CD14-positive monocyte (primary cell): ENCODE results near the gene PWWP2B. TPM values are rescaled to one million over a fixed set of nuclear protein-coding genes. Genes with fewer than 3 reads are reported as not detected.

ENCODE experiments used
- DNase-seq, 3 donors: peaks; one replicate each; pipeline ENCODE4 v3.0.0-alpha.2; 2011 to 2022
- H2AFZ ChIP-seq: 2 replicates; pipeline ENCODE4 v1.6.0; 2012; ENCODE audit warnings: mild to moderate bottlenecking, low read depth, low read length, inconsistent platforms; ENCODE audit not compliant: insufficient read depth, poor library complexity, severe bottlenecking
- H3K27ac ChIP-seq, 2 donors: 1 replicate in 1 of 2; 2 replicates in 1 of 2; pipeline ENCODE4 v1.5.1; 2012 to 2013; ENCODE audit warnings: low read length in 2 of 2, control low read depth in 1 of 2, inconsistent platforms in 1 of 2, low read depth in 1 of 2, mild to moderate bottlenecking in 1 of 2
- H3K27me3 ChIP-seq, 2 donors: one replicate each; pipeline versions ENCODE4 v1.6.0 to v1.6.1; 2011 to 2013; ENCODE audit warnings: low read length in 2 of 2; ENCODE audit not compliant: control insufficient read depth in 2 of 2, insufficient read depth in 2 of 2
- H3K36me3 ChIP-seq, 2 donors: replicated peaks in 1 of 2; 1 replicate in 1 of 2; 2 replicates in 1 of 2; pipeline versions ENCODE4 v1.5.1 to v1.6.1; 2012 to 2013; ENCODE audit warnings: low read length in 2 of 2, control low read depth in 1 of 2, inconsistent platforms in 1 of 2, mild to moderate bottlenecking in 1 of 2; ENCODE audit not compliant: insufficient read depth in 2 of 2, control insufficient read depth in 1 of 2
- H3K4me1 ChIP-seq, 2 donors: 1 replicate in 1 of 2; 2 replicates in 1 of 2; pipeline versions ENCODE4 v1.5.1 to v1.6.1; 2012 to 2013; ENCODE audit warnings: low read length in 2 of 2, control low read depth in 1 of 2, inconsistent platforms in 1 of 2, mild to moderate bottlenecking in 1 of 2, moderate library complexity in 1 of 2; ENCODE audit not compliant: insufficient read depth in 2 of 2, control insufficient read depth in 1 of 2
- H3K4me2 ChIP-seq: replicated peaks from 2 replicates; pipeline ENCODE3; 2012; ENCODE audit warnings: low read length, moderate library complexity, mild to moderate bottlenecking; ENCODE audit not compliant: poor library complexity, severe bottlenecking; ENCODE audit errors: extremely low read depth
- H3K4me3 ChIP-seq, 3 experiments: fragments of 200-600 bp in 1 of 3; sonication (generic) in 1 of 3; replicated peaks in 1 of 3; 1 replicate in 2 of 3; 2 replicates in 1 of 3; pipeline ENCODE4 v1.5.1; 2011 to 2013; ENCODE audit warnings: low read length in 3 of 3, mild to moderate bottlenecking in 3 of 3, control low read depth in 2 of 3, low read depth in 2 of 3, inconsistent platforms in 1 of 3, moderate library complexity in 1 of 3
- H3K79me2 ChIP-seq: 2 replicates; pipeline ENCODE4 v1.6.0; 2012; ENCODE audit warnings: mild to moderate bottlenecking, control low read depth, inconsistent platforms, low read length, moderate library complexity; ENCODE audit not compliant: insufficient read depth
- H3K9ac ChIP-seq: 2 replicates; pipeline ENCODE4 v1.6.0; 2017; ENCODE audit warnings: low read length, mild to moderate bottlenecking; ENCODE audit not compliant: insufficient read depth, poor library complexity, severe bottlenecking
- H3K9me3 ChIP-seq, 2 donors: replicated peaks in 1 of 2; 1 replicate in 1 of 2; 2 replicates in 1 of 2; pipeline versions ENCODE4 v1.5.1 to v1.6.1; 2012 to 2013; ENCODE audit warnings: low read length in 2 of 2, control low read depth in 1 of 2; ENCODE audit not compliant: control insufficient read depth in 1 of 2, insufficient read depth in 1 of 2
- H4K20me1 ChIP-seq: 2 replicates; pipeline ENCODE4 v1.6.0; 2012; ENCODE audit warnings: mild to moderate bottlenecking, low read length, control low read depth, moderate library complexity; ENCODE audit not compliant: insufficient read depth
- H3K27ac Mint-ChIP-seq, 7 donors: one replicate each; pipeline ENCODE4 v1.8.0; 2020; ENCODE audit warnings: mild to moderate bottlenecking in 7 of 7, mixed read lengths in 7 of 7, moderate library complexity in 6 of 7, inconsistent platforms in 2 of 7
- H3K27me3 Mint-ChIP-seq, 3 donors: one replicate each; pipeline ENCODE4 v1.8.0; 2021 to 2022; ENCODE audit warnings: low read depth in 3 of 3, mild to moderate bottlenecking in 3 of 3, mixed read lengths in 3 of 3, moderate library complexity in 3 of 3, inconsistent platforms in 1 of 3
- H3K36me3 Mint-ChIP-seq, 2 donors: one replicate each; pipeline ENCODE4 v1.8.0; 2020; ENCODE audit warnings: mixed read lengths in 2 of 2, inconsistent platforms in 1 of 2, mild to moderate bottlenecking in 1 of 2
- H3K4me1 Mint-ChIP-seq: one replicate; pipeline ENCODE4 v1.8.0; 2020; ENCODE audit warnings: mild to moderate bottlenecking, mixed read lengths
- H3K4me3 Mint-ChIP-seq, 2 donors: one replicate each; pipeline ENCODE4 v1.8.0; 2020; ENCODE audit warnings: mild to moderate bottlenecking in 2 of 2, mixed read lengths in 2 of 2, moderate library complexity in 1 of 2
- H3K9me3 Mint-ChIP-seq, 7 donors: one replicate each; pipeline ENCODE4 v1.8.0; 2020 to 2022; ENCODE audit warnings: mixed read lengths in 7 of 7, mild to moderate bottlenecking in 6 of 7, moderate library complexity in 6 of 7, inconsistent platforms in 2 of 7
- WGBS: methylation state at CpG from one replicate; pipeline ENCODE4 v1.1.5; 2013; ENCODE audit warnings: missing lambda C conversion rate; ENCODE audit not compliant: insufficient coverage; 5-methylcytosine and 5-hydroxymethylcytosine counted together
- intact Hi-C, 2 donors: fragments of 100-400 bp; cut with micrococcal nuclease; formaldehyde crosslinking; loops; one replicate each; pipeline versions ENCODE4 v1.15.0 to v1.15.1; 2023
- polyA plus RNA-seq, 3 donors: library from polyadenylated mRNA; depleted of rRNA in 1 of 3; unstranded in 2 of 3; stranded (reverse) in 1 of 3; fragments of 300-500 nt in 2 of 3; fragments of >200 nt in 1 of 3; fragmentation: Illumina TruSeq in 2 of 3; gene quantifications; 1 replicate in 2 of 3; 2 replicates in 1 of 3; pipeline ENCODE4 v1.2.3, GENCODE V29; 2012 to 2021
- TF ChIP-seq, protein P1 (sequence below): fragments of 200-600 bp; IDR thresholded peaks from one replicate; pipeline ENCODE4 v1.8.0; 2022; ENCODE audit warnings: antibody characterized with exemption, mild to moderate bottlenecking

PWWP2B gene
- polyA plus RNA-seq, 3 donors, result 2.4 to 6.9 (median 2.7) TPM

DNA sequence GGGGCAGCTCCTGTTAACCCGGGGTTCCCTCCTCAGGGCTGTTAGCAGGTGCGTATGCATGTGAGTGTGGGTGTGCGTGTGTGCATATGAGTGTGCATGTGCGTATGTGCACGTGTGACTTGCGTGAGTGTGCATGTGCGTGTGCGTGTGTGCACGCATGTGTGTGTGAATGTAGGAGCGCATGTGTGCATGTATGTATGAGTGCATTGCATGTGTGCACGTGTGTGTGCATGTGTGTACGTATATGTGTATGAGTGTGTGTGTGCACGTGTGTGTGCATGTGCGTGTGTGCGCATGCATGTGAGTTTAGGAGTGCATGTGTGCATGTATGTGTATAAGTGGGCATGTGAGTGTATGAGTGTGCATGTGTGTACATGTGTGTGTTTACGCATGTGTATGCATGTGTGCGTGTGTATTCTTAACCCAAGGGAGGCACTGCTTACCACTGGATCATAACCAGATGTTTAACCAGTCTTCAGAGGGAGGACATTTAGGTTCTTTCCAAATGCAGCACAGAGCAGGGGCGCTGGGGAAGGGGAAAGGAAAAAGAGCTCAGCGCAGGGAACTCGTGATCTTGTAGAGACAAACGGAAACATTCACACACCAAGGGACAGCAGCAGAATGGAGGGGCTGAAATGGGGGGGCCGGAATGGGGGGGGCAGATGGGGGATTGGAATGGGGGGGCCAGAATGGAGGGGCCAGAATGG lies 45.0 kb downstream of the PWWP2B start:
- H3K9ac ChIP-seq, result no peak overlapping the region
- H3K9me3 Mint-ChIP-seq, result no peaks in the 10 kb centered on the region
- H3K36me3 Mint-ChIP-seq, result no peaks in the 10 kb centered on the region
- H4K20me1 ChIP-seq, result no peaks in the 10 kb centered on the region
- H3K4me1 Mint-ChIP-seq, result peaks cover 35% of the 10 kb centered on the region
- H3K9me3 ChIP-seq, result no peaks in the 10 kb centered on the region
- no peaks in the 10 kb centered on the region for H3K27me3 ChIP-seq
- H3K27ac Mint-ChIP-seq, result peak overlapping the region in 5 of 7 donors; percentile 5 to 66 (median 23)
- H3K27me3 Mint-ChIP-seq, result peaks cover 0 to 2% (median 0%) of the 10 kb centered on the region in 3 donors
- WGBS, result 93% methylated on average over 16 of the region's 22 CpGs
- TF ChIP-seq, protein P1, sequence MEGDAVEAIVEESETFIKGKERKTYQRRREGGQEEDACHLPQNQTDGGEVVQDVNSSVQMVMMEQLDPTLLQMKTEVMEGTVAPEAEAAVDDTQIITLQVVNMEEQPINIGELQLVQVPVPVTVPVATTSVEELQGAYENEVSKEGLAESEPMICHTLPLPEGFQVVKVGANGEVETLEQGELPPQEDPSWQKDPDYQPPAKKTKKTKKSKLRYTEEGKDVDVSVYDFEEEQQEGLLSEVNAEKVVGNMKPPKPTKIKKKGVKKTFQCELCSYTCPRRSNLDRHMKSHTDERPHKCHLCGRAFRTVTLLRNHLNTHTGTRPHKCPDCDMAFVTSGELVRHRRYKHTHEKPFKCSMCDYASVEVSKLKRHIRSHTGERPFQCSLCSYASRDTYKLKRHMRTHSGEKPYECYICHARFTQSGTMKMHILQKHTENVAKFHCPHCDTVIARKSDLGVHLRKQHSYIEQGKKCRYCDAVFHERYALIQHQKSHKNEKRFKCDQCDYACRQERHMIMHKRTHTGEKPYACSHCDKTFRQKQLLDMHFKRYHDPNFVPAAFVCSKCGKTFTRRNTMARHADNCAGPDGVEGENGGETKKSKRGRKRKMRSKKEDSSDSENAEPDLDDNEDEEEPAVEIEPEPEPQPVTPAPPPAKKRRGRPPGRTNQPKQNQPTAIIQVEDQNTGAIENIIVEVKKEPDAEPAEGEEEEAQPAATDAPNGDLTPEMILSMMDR, result no peak
- intact Hi-C loops, result no loop called here
- H3K4me3 Mint-ChIP-seq, result peak overlapping the region in 1 of 2 donors; percentile 37
- peaks cover 43 to 48% of the 10 kb centered on the region in 2 donors for H3K4me1 ChIP-seq
- no peaks in the 10 kb centered on the region for H3K79me2 ChIP-seq
- H3K36me3 ChIP-seq, result no peaks in the 10 kb centered on the region
- no peak overlapping the region for H3K4me2 ChIP-seq
- H2AFZ ChIP-seq, result no peak overlapping the region
- no peak overlapping the region for H3K27ac ChIP-seq
- no peak overlapping the region for H3K4me3 ChIP-seq
- DNase-seq, result no peak

DNA sequence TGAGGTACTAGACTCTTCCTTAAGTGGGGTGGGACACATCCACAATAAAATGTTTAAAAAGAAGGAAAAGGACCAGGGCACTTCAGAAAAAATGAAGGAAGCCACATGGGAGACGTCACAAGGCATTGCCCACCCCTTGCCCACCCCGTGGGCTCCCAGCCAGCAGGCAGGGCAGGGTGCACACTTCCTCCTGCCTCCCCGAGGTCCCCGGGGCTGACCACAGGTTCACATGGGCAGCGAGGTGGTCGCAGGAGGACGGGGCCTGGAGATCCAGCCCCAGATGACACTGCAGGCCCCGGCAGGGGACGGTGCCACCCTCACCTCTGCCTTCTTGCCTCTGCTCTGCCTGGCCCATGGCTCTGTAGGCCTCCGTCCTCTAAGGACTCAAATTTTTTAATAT lies 45.6 kb downstream of the PWWP2B start:
- intact Hi-C loops, result no loop called here
- H3K27ac Mint-ChIP-seq, result peak overlapping the region in 3 of 7 donors; percentile 15 to 26 (median 25)

More for the DNA sequence above, 45.6 kb downstream of the PWWP2B start:
- H3K4me1 ChIP-seq, result peaks cover 49 to 55% of the 10 kb centered on the region in 2 donors
- Mint-ChIP-seq H3K27me3 (peaks cover 0 to 2% (median 0%) of the 10 kb centered on the region in 3 donors), H3K36me3 (no peaks in the 10 kb centered on the region), H3K9me3 (no peaks in the 10 kb centered on the region), H3K4me3 (no peak overlapping the region), H3K4me1 (peaks cover 42% of the 10 kb centered on the region)
- no peaks in the 10 kb centered on the region for H3K79me2 ChIP-seq
- 2% methylated on average over 5 of the region's 10 CpGs for WGBS
- no peaks in the 10 kb centered on the region for H4K20me1 ChIP-seq
- H3K9ac ChIP-seq, result no peak overlapping the region
- H3K27me3 ChIP-seq, result no peaks in the 10 kb centered on the region
- no peak for DNase-seq
- no peaks in the 10 kb centered on the region for H3K36me3 ChIP-seq
- no peak overlapping the region for H2AFZ ChIP-seq
- H3K27ac ChIP-seq, result no peak overlapping the region
- TF ChIP-seq, protein P1, result no peak
- no peak overlapping the region for H3K4me3 ChIP-seq
- no peak overlapping the region for H3K4me2 ChIP-seq
- H3K9me3 ChIP-seq, result no peaks in the 10 kb centered on the region
